Mesendoderm (in vitro differentiated cells): ENCODE data around the gene CHTF8.
"Not testable (repeated sequence)": the region's sequence is repeated elsewhere in the genome, so short reads cannot be mapped to it uniquely, and the experiment has no call there.

Source experiments
- DNase-seq: peaks from one replicate; pipeline ENCODE4 v3.0.0; 2013
- H2AK5ac ChIP-seq: 2 replicates; pipeline ENCODE4 v1.6.1; 2013; ENCODE audit warnings: low read length, inconsistent platforms
- H2BK120ac ChIP-seq: 2 replicates; pipeline ENCODE4 v1.6.1; 2013; ENCODE audit warnings: low read depth, mild to moderate bottlenecking, low read length, moderate library complexity, mixed read lengths
- H2BK15ac ChIP-seq: replicated peaks from 2 replicates; pipeline ENCODE4 v1.6.1; 2013; ENCODE audit warnings: low read depth, mild to moderate bottlenecking, moderate library complexity
- H2BK5ac ChIP-seq: 2 replicates; pipeline ENCODE4 v1.6.1; 2013; ENCODE audit warnings: low read length, inconsistent platforms
- H3K18ac ChIP-seq: 2 replicates; pipeline ENCODE4 v1.6.1; 2013; ENCODE audit warnings: mild to moderate bottlenecking, low read length, mixed read lengths
- H3K23ac ChIP-seq: one replicate; pipeline ENCODE4 v1.6.1; 2013; ENCODE audit warnings: low read length
- H3K27ac ChIP-seq: 2 replicates; pipeline ENCODE4 v1.5.1; 2013; ENCODE audit warnings: low read depth, mild to moderate bottlenecking, inconsistent platforms, low read length, moderate library complexity
- H3K27me3 ChIP-seq: 2 replicates; pipeline ENCODE4 v1.6.1; 2013; ENCODE audit warnings: low read length, control low read depth, mild to moderate bottlenecking, inconsistent platforms; ENCODE audit not compliant: insufficient read depth, poor library complexity
- H3K36me3 ChIP-seq: 2 replicates; pipeline ENCODE4 v1.6.1; 2013; ENCODE audit warnings: low read length, inconsistent platforms; ENCODE audit not compliant: control insufficient read depth, insufficient read depth
- H3K4ac ChIP-seq: one replicate; pipeline ENCODE4 v1.6.1; 2013; ENCODE audit warnings: low read depth, mild to moderate bottlenecking, low read length, moderate library complexity
- H3K4me1 ChIP-seq: 2 replicates; pipeline ENCODE4 v1.6.1; 2013; ENCODE audit warnings: low read depth, low read length, inconsistent platforms; ENCODE audit not compliant: control insufficient read depth
- H3K4me2 ChIP-seq: 2 replicates; pipeline ENCODE4 v1.6.1; 2013; ENCODE audit warnings: low read length
- H3K4me3 ChIP-seq: 2 replicates; pipeline ENCODE4 v1.5.1; 2013; ENCODE audit warnings: mild to moderate bottlenecking, low read length
- H3K56ac ChIP-seq: one replicate; pipeline ENCODE4 v1.6.1; 2013; ENCODE audit warnings: low read length
- H3K79me1 ChIP-seq: 2 replicates; pipeline ENCODE4 v1.6.1; 2013; ENCODE audit warnings: low read length, inconsistent platforms
- H3K79me2 ChIP-seq: 2 replicates; pipeline ENCODE4 v1.6.1; 2013; ENCODE audit warnings: mild to moderate bottlenecking, low read length; ENCODE audit not compliant: control insufficient read depth, insufficient read depth
- H3K9ac ChIP-seq: 2 replicates; pipeline ENCODE4 v1.6.1; 2013; ENCODE audit warnings: low read length, inconsistent platforms
- H4K5ac ChIP-seq: one replicate; pipeline ENCODE4 v1.6.1; 2013; ENCODE audit warnings: low read length
- H4K8ac ChIP-seq: one replicate; pipeline ENCODE4 v1.6.1; 2013; ENCODE audit warnings: low read depth, mild to moderate bottlenecking, control low read depth, low read length, moderate library complexity
- WGBS: extraction: QIAGEN DNeasy Blood & Tissue Kit; methylation state at CpG from one replicate; pipeline ENCODE4 v1.1.7; 2013; ENCODE audit warnings: low lambda C conversion rate, missing lambda C conversion rate; ENCODE audit not compliant: insufficient coverage; ENCODE audit errors: extremely low coverage; 5-methylcytosine and 5-hydroxymethylcytosine counted together

Gene CHTF8

GRCh38 chr16:69126221-69126620 lies 6.2 kb downstream of the CHTF8 start:
- Histone ChIP-seq H2AK5ac (no peak overlapping the region), H3K4me3 (no peak overlapping the region), H3K36me3 (no peaks in the 10 kb centered on the region), H4K5ac (no peak overlapping the region), H4K8ac (no peak overlapping the region), H3K79me2 (peaks cover 29% of the 10 kb centered on the region), H3K56ac (no peak overlapping the region), H2BK120ac (no peak overlapping the region), H3K9ac (no peak overlapping the region), H2BK5ac (no peak overlapping the region), H3K4ac (no peak overlapping the region), H3K27me3 (no peaks in the 10 kb centered on the region), H3K27ac (no peak overlapping the region), H3K4me2 (no peak overlapping the region), H3K4me1 (peaks cover 3% of the 10 kb centered on the region), H3K79me1 (peaks cover 11% of the 10 kb centered on the region), H3K18ac (no peak overlapping the region), H3K23ac (no peak overlapping the region), H2BK15ac (no peak overlapping the region)
- no peak for DNase-seq
- WGBS = no CpG with 5 or more reads among the region's 3 CpGs

GRCh38 chr16:69124961-69125360 lies 7.4 kb downstream of the CHTF8 start:
- H4K5ac ChIP-seq, H3K79me1 ChIP-seq: not testable (repeated sequence)

GRCh38 chr16:69124406-69124805 lies 8.0 kb downstream of the CHTF8 start:
- H3K9ac ChIP-seq, H3K27ac ChIP-seq, DNase-seq, H3K79me1 ChIP-seq, H3K4me2 ChIP-seq, H2BK5ac ChIP-seq, H2BK120ac ChIP-seq, H2AK5ac ChIP-seq, H3K4ac ChIP-seq, H4K5ac ChIP-seq, H3K4me1 ChIP-seq, H3K36me3 ChIP-seq, H3K23ac ChIP-seq, H2BK15ac ChIP-seq, H4K8ac ChIP-seq, H3K27me3 ChIP-seq, H3K18ac ChIP-seq, H3K56ac ChIP-seq, H3K4me3 ChIP-seq: not testable (repeated sequence)
- no CpG with 5 or more reads among the region's 8 CpGs for WGBS
- peaks cover 15% of the 10 kb centered on the region for H3K79me2 ChIP-seq

More at GRCh38 chr16:69124961-69125360, 7.4 kb downstream of the CHTF8 start:
- not testable (repeated sequence) for H3K4me3 ChIP-seq, DNase-seq, H4K8ac ChIP-seq, H2BK15ac ChIP-seq, H3K4ac ChIP-seq, H3K18ac ChIP-seq, H3K9ac ChIP-seq, H3K4me2 ChIP-seq, H3K4me1 ChIP-seq, H2BK5ac ChIP-seq, H2AK5ac ChIP-seq, H3K27ac ChIP-seq, H3K27me3 ChIP-seq, H3K23ac ChIP-seq, H2BK120ac ChIP-seq, H3K36me3 ChIP-seq, H3K56ac ChIP-seq
- WGBS = no CpG with 5 or more reads among the region's 14 CpGs
- peaks cover 20% of the 10 kb centered on the region for H3K79me2 ChIP-seq

- Histone ChIP-seq H3K4me3 (no peak overlapping the region), H2BK15ac (no peak overlapping the region), H3K79me1 (peaks cover 4% of the 10 kb centered on the region), H3K9ac (no peak overlapping the region), H2BK5ac (no peak overlapping the region), H3K27ac (no peak overlapping the region), H3K4me2 (no peak overlapping the region), H3K4me1 (no peaks in the 10 kb centered on the region), H2AK5ac (no peak overlapping the region), H3K56ac (no peak overlapping the region), H3K18ac (no peak overlapping the region), H3K4ac (no peak overlapping the region), H4K8ac (no peak overlapping the region), H3K36me3 (peaks cover 6% of the 10 kb centered on the region), H3K79me2 (peaks cover 14% of the 10 kb centered on the region), H3K27me3 (no peaks in the 10 kb centered on the region), H4K5ac (no peak overlapping the region), H3K23ac (no peak overlapping the region), H2BK120ac (no peak overlapping the region)
- WGBS = no CpG with 5 or more reads among the region's 3 CpGs
- peak; percentile 79 for DNase-seq
Measured at GRCh38 chr16:69123910-69124309, 8.5 kb downstream of the CHTF8 start.

- DNase-seq = no peak
- H3K36me3 ChIP-seq = peaks cover 7% of the 10 kb centered on the region
- no peak overlapping the region for H2BK5ac ChIP-seq
- peaks cover under 1% of the 10 kb centered on the region for H3K79me2 ChIP-seq
- no peak overlapping the region for H3K9ac ChIP-seq
- H2BK15ac ChIP-seq = no peak overlapping the region
- H3K4ac ChIP-seq = no peak overlapping the region
- H3K23ac ChIP-seq = no peak overlapping the region
- no peak overlapping the region for H3K4me3 ChIP-seq
- no peak overlapping the region for H2BK120ac ChIP-seq
- H4K8ac ChIP-seq = no peak overlapping the region
- H4K5ac ChIP-seq = no peak overlapping the region
- WGBS = no CpG with 5 or more reads among the region's 19 CpGs
- no peak overlapping the region for H3K27ac ChIP-seq
- no peak overlapping the region for H2AK5ac ChIP-seq
- no peak overlapping the region for H3K18ac ChIP-seq
- H3K79me1 ChIP-seq = peaks cover 2% of the 10 kb centered on the region
- H3K27me3 ChIP-seq = no peaks in the 10 kb centered on the region
- no peaks in the 10 kb centered on the region for H3K4me1 ChIP-seq
- H3K4me2 ChIP-seq = no peak overlapping the region
- H3K56ac ChIP-seq = no peak overlapping the region
Measured at GRCh38 chr16:69120096-69120664, 12.2 kb downstream of the CHTF8 start.

- WGBS = no CpG with 5 or more reads among the region's 2 CpGs
- Histone ChIP-seq H2BK120ac (no peak overlapping the region), H3K27me3 (no peaks in the 10 kb centered on the region), H3K23ac (no peak overlapping the region), H3K79me1 (peaks cover 2% of the 10 kb centered on the region), H3K56ac (no peak overlapping the region), H2BK5ac (no peak overlapping the region), H3K4me1 (no peaks in the 10 kb centered on the region), H4K5ac (no peak overlapping the region), H3K4me2 (no peak overlapping the region), H4K8ac (no peak overlapping the region), H3K18ac (no peak overlapping the region), H2AK5ac (no peak overlapping the region), H3K4ac (no peak overlapping the region), H3K36me3 (peaks cover 7% of the 10 kb centered on the region), H3K79me2 (no peaks in the 10 kb centered on the region), H3K4me3 (no peak overlapping the region), H2BK15ac (no peak overlapping the region), H3K9ac (no peak overlapping the region), H3K27ac (no peak overlapping the region)
- no peak for DNase-seq
Measured at GRCh38 chr16:69119536-69119935, 12.9 kb downstream of the CHTF8 start.
